GM12891 (cell line): Measurements from ENCODE around the gene SNW1. TPM values are rescaled to one million over a fixed set of nuclear protein-coding genes. Genes with fewer than 3 reads are reported as not detected.
A peak's percentile ranks its signal among the peaks of the same experiment; 100 is the strongest.
"Not testable (repeated sequence)": the region's sequence is repeated elsewhere in the genome, so short reads cannot be mapped to it uniquely, and the experiment has no call there.

Experiments used
- DNase-seq: peaks from one replicate; pipeline ENCODE4 v3.0.0; 2011; ENCODE audit warnings: low spot score; ENCODE audit not compliant: insufficient read length
- FAIRE-seq: peaks from 2 replicates; lab custom pipeline; 2011; peaks lifted over from hg19 to GRCh38; lab: Jason Lieb, UNC
- PAX5 ChIP-seq: IDR thresholded peaks from 2 replicates; pipeline ENCODE4 v1.6.1; 2011; ENCODE audit warnings: low read length, moderate library complexity, mild to moderate bottlenecking; ENCODE audit not compliant: insufficient read depth, severe bottlenecking
- POLR2A ChIP-seq: IDR thresholded peaks from 2 replicates; pipeline ENCODE4 v1.6.1; 2011; ENCODE audit warnings: low read depth, low read length, control low read depth
- POLR2AphosphoS5 ChIP-seq: IDR thresholded peaks from 2 replicates; pipeline ENCODE4 v1.6.1; 2011; ENCODE audit warnings: low read depth, low read length, control low read depth
- POU2F2 ChIP-seq: IDR thresholded peaks from 2 replicates; pipeline ENCODE4 v1.6.1; 2011; ENCODE audit warnings: low read depth, mild to moderate bottlenecking, control low read depth, low read length, moderate library complexity
- SPI1 ChIP-seq: IDR thresholded peaks from 2 replicates; pipeline ENCODE4 v1.6.1; 2011; ENCODE audit warnings: low read depth, low read length, control low read depth
- TAF1 ChIP-seq: IDR thresholded peaks from 2 replicates; pipeline ENCODE4 v1.6.1; 2011; ENCODE audit warnings: low read depth, low read length, control low read depth
- polyA plus RNA-seq: library from polyadenylated mRNA; unstranded; fragments of >200 nt; gene quantifications from one replicate; pipeline ENCODE4 v1.2.1, GENCODE V29; 2012; ENCODE audit warnings: low read depth, missing spikeins, inconsistent platforms; ENCODE audit not compliant: missing spikeins

SNW1 gene
- 56.3 TPM for polyA plus RNA-seq

GRCh38 chr14:77760381-77761204 is at the start of gene SNW1:
Gene SNW1, minus strand, starts transcription at chr14:77761156. Its CDS starts 29 bp downstream, at chr14:77761127.
- FAIRE-seq: no peak
- DNase-seq: peak; percentile 85
- no peak for TF ChIP-seq PAX5
- TF ChIP-seq POLR2A: peak; percentile 77
- TF ChIP-seq POLR2AphosphoS5: peak; percentile 80
- TF ChIP-seq SPI1: no peak
- peak; percentile 67 for TF ChIP-seq TAF1
- TF ChIP-seq POU2F2: 0 out of 2 replicates have a peak, but pooled peaks have one; percentile 59

GRCh38 chr14:77809011-77809410 is 48.1 kb upstream of the SNW1 start:
- FAIRE-seq (no peak), DNase-seq (no peak)
- TF ChIP-seq TAF1: no peak
- TF ChIP-seq PAX5: no peak
- no peak for TF ChIP-seq POU2F2
- TF ChIP-seq POLR2AphosphoS5: no peak
- no peak for TF ChIP-seq POLR2A
- no peak for TF ChIP-seq SPI1

- no peak for TF ChIP-seq PAX5
- no peak for TF ChIP-seq POLR2A
- TF ChIP-seq SPI1: peak; percentile 86
- DNase-seq (no peak), FAIRE-seq (no peak)
Observed at GRCh38 chr14:77808250-77808649, 47.3 kb upstream of the SNW1 start.

GRCh38 chr14:77805706-77806105 is 44.8 kb upstream of the SNW1 start:
- TF ChIP-seq POU2F2 (no peak), PAX5 (no peak), POLR2AphosphoS5 (no peak), TAF1 (no peak), POLR2A (no peak), SPI1 (no peak)
- no peak for DNase-seq
- FAIRE-seq: no peak

- FAIRE-seq: peak; percentile 23
Observed at GRCh38 chr14:77804592-77804991, 43.6 kb upstream of the SNW1 start.

GRCh38 chr14:77800814-77801213 is 39.9 kb upstream of the SNW1 start:
- TF ChIP-seq PAX5 (no peak), SPI1 (no peak), TAF1 (no peak), POLR2AphosphoS5 (no peak), POLR2A (no peak)
- DNase-seq (no peak), FAIRE-seq (no peak)

More at GRCh38 chr14:77804592-77804991, 43.6 kb upstream of the SNW1 start:
- no peak for DNase-seq
- TF ChIP-seq POLR2AphosphoS5 (no peak), POU2F2 (no peak), TAF1 (no peak), PAX5 (no peak)

- TF ChIP-seq POLR2AphosphoS5 (0 out of 2 replicates have a peak, but pooled peaks have one; percentile 53), SPI1 (no peak), POU2F2 (no peak; the same call in 1 of the 2 replicates), POLR2A (0 out of 2 replicates have a peak, but pooled peaks have one; percentile 30), PAX5 (no peak), TAF1 (peak; percentile 25)
- FAIRE-seq (peak; percentile 87), DNase-seq (peak; percentile 80)
Observed at GRCh38 chr14:77799863-77800730, 39.1 kb upstream of the SNW1 start, which contains the start of gene ADCK1. Gene ADCK1, plus strand, starts transcription at chr14:77800109. Its CDS starts 18,870 bp downstream, at chr14:77818979.

- not testable (repeated sequence) for FAIRE-seq, DNase-seq
Observed at GRCh38 chr14:77799456-77799855, 38.5 kb upstream of the SNW1 start.

- FAIRE-seq (no peak), DNase-seq (no peak)
- TF ChIP-seq TAF1 (no peak), POLR2AphosphoS5 (no peak)
Observed at GRCh38 chr14:77794357-77794756, 33.4 kb upstream of the SNW1 start.

GRCh38 chr14:77793255-77793654 is 32.3 kb upstream of the SNW1 start:
- DNase-seq, FAIRE-seq: not testable (repeated sequence)
